WI38 (cell line): Measurements from ENCODE around the gene JMY.

Experiments
- H3K4me3 ChIP-seq: 2 replicates; pipeline ENCODE4 v1.5.1; 2011; ENCODE audit warnings: low read depth, mild to moderate bottlenecking, control low read depth, low read length
- TF ChIP-seq, protein P1 (sequence below): IDR thresholded peaks from 2 replicates; pipeline ENCODE4 v1.5.1; 2012; ENCODE audit warnings: low read depth, mild to moderate bottlenecking, control low read depth, low read length

JMY gene

DNA sequence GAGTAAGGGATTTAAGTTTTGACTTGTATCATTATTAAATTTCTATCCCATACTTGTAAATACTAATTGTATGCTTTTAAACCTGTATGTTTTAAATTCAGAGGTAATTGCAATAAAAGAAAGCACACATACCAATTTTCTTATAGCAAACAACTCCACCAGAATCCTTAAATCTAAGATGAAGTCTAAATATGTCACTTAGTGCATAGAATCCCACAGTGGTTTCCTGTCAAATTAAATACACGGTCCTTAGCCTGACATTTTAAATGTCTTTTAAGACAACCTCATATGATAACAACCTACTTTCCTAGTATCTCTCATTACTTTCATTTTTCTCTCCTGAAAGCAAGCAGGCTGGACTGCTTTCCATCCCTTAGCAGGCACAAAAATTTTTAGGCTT lies 52.0 kb downstream of the JMY start:
- TF ChIP-seq, protein P1, sequence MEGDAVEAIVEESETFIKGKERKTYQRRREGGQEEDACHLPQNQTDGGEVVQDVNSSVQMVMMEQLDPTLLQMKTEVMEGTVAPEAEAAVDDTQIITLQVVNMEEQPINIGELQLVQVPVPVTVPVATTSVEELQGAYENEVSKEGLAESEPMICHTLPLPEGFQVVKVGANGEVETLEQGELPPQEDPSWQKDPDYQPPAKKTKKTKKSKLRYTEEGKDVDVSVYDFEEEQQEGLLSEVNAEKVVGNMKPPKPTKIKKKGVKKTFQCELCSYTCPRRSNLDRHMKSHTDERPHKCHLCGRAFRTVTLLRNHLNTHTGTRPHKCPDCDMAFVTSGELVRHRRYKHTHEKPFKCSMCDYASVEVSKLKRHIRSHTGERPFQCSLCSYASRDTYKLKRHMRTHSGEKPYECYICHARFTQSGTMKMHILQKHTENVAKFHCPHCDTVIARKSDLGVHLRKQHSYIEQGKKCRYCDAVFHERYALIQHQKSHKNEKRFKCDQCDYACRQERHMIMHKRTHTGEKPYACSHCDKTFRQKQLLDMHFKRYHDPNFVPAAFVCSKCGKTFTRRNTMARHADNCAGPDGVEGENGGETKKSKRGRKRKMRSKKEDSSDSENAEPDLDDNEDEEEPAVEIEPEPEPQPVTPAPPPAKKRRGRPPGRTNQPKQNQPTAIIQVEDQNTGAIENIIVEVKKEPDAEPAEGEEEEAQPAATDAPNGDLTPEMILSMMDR, result no peak
- no peak overlapping the region for H3K4me3 ChIP-seq

DNA sequence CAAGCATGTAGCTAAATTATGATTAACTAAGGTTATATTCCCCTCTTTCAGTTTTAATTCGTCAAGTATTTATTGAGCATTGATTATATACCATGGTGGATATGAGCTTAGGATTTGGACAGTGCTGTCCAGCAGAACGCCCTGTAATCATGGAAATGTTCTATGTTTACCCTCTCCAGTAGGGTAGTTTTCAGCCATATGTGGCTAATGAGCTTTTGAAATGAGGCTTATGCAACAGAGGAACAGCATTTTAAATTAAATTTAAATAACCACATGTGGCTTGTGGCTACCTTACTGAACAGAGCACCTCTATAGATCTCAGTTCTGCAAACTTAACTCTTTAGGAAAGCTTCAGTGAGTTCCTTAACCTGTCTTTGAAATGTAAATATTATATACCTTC lies 59.1 kb downstream of the JMY start:
- TF ChIP-seq, protein P1, result no peak
- no peak overlapping the region for H3K4me3 ChIP-seq

- TF ChIP-seq, protein P1, result no peak
- no peak overlapping the region for H3K4me3 ChIP-seq
Observed at GRCh38 chr5:79297661-79298060, 61.7 kb downstream of the JMY start.

DNA sequence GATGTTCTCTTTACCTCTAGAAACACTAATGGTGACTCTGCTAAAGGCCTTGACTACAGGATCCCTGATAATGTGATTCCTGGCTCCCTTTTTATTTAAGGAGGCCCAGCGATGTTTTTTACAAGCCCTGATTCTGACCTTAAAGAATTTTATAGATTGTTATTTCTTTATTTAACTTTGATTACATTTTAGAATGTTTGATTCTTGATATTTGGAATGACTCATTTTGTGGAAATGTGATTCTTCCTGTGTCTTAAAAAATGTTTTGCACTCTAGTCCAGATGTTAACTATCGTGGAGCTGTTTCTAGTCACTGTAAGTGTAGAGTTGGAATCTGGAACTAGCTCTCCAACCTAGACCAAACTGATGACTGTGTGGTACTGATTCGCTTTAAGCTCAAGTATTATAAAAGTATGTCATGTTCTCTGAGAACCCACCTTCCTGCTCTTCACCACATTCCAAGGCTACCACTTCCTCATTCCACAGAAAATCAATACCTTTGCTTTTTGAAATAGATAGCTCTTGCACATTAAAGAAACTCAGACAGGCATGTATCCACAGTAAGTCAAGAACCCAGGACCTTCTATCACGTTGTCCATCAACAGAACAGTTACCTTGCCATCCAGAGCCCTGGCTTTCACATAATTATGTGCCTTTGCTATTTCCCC lies 65.2 kb downstream of the JMY start:
- no peak overlapping the region for H3K4me3 ChIP-seq

GRCh38 chr5:79302454-79302853 lies 66.5 kb downstream of the JMY start:
- no peak overlapping the region for H3K4me3 ChIP-seq
- TF ChIP-seq, protein P1, result no peak

More for the DNA sequence above, 65.2 kb downstream of the JMY start:
- TF ChIP-seq, protein P1, result no peak

GRCh38 chr5:79305706-79306105 lies 69.8 kb downstream of the JMY start:
- TF ChIP-seq, protein P1, result no peak
- H3K4me3 ChIP-seq, result no peak overlapping the region

DNA sequence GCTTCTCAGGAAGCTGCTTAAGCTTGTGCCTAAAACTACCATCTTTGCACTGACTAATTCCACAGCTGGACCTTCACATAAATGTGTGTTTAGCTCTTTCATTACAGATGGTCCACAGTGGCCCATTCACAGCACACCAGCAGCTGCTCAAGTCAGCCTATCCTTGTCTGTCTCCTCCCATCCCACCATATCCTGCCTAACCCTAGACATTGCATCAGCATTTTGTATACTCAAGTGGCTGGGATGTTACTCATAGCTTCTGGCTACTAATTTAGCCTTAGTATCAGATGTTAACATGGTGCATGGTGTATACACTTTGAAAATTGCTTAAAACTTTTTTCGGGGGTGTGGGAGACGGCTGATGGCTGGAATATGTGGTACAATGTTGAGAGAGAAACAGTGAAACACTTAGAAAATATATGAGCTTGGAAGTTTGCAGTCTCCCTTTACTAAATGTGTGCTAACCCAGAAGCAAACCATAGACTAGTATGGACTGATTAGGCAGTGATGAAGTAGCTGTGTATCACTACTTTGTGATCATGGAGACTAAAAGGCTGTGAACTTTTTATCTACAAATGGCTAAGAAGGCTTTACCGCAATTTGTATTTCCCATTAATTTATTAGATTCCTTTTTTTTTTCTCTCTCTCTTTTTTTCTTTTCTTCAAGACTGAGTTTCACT lies 83.1 kb downstream of the JMY start:
- TF ChIP-seq, protein P1, result no peak
- no peak overlapping the region for H3K4me3 ChIP-seq
